Keratinocyte (primary cell): ENCODE measurements around the gene PFKFB3. TPM values are rescaled to one million over a fixed set of nuclear protein-coding genes. Genes with fewer than 3 reads are reported as not detected.

Experiments
- DNase-seq: peaks from one replicate; pipeline ENCODE4 v3.0.0-alpha.2; 2011; ENCODE audit warnings: low read depth, missing footprints, low spot score
- FAIRE-seq: peaks from 2 replicates; lab custom pipeline; 2011; peaks lifted over from hg19 to GRCh38; lab: Jason Lieb, UNC
- H2AFZ ChIP-seq: 2 replicates; pipeline ENCODE4 v1.6.0; 2012; ENCODE audit warnings: low read length, control low read depth, inconsistent platforms; ENCODE audit not compliant: control insufficient read depth
- H3K27ac ChIP-seq: 2 replicates; pipeline ENCODE4 v1.5.1; 2011; ENCODE audit warnings: low read length; ENCODE audit not compliant: control insufficient read depth, insufficient read depth
- H3K27me3 ChIP-seq: 3 replicates; pipeline ENCODE4 v1.6.0; 2011; ENCODE audit warnings: low read length; ENCODE audit not compliant: control insufficient read depth, insufficient read depth; ENCODE audit errors: extremely low read depth
- H3K36me3 ChIP-seq, 2 experiments: 2 replicates in 1 of 2; 3 replicates in 1 of 2; pipeline ENCODE4 v1.5.1; 2011; ENCODE audit warnings: low read length in 2 of 2, mild to moderate bottlenecking in 1 of 2; ENCODE audit not compliant: control insufficient read depth in 2 of 2, insufficient read depth in 2 of 2; ENCODE audit errors: extremely low read depth in 1 of 2
- H3K4me1 ChIP-seq: 3 replicates; pipeline ENCODE4 v1.5.1; 2011; ENCODE audit warnings: low read length; ENCODE audit not compliant: control insufficient read depth, insufficient read depth; ENCODE audit errors: extremely low read depth
- H3K4me2 ChIP-seq: 3 replicates; pipeline ENCODE4 v1.6.0; 2011; ENCODE audit warnings: low read depth, low read length; ENCODE audit not compliant: control insufficient read depth, insufficient read depth; ENCODE audit errors: extremely low read depth
- H3K4me3 ChIP-seq, 3 experiments: fragments of 200-600 bp in 1 of 3; sonication (generic) in 1 of 3; 2 replicates in 2 of 3; 3 replicates in 1 of 3; pipeline ENCODE4 v1.5.1; 2011 to 2016; ENCODE audit warnings: low read length in 3 of 3, mild to moderate bottlenecking in 3 of 3, control low read depth in 2 of 3, inconsistent platforms in 1 of 3, low read depth in 1 of 3, mixed read lengths in 1 of 3, mixed run types in 1 of 3, moderate library complexity in 1 of 3; ENCODE audit not compliant: control insufficient read depth in 2 of 3, insufficient read depth in 2 of 3; ENCODE audit errors: extremely low read depth in 1 of 3
- H3K79me2 ChIP-seq: 2 replicates; pipeline ENCODE4 v1.6.0; 2012; ENCODE audit warnings: low read length; ENCODE audit not compliant: control insufficient read depth, insufficient read depth
- H3K9ac ChIP-seq: 3 replicates; pipeline ENCODE4 v1.6.0; 2011; ENCODE audit warnings: low read length; ENCODE audit not compliant: control insufficient read depth, insufficient read depth; ENCODE audit errors: extremely low read depth
- H3K9me1 ChIP-seq: 3 replicates; pipeline ENCODE4 v1.6.0; 2011; ENCODE audit warnings: low read length; ENCODE audit not compliant: control insufficient read depth, insufficient read depth; ENCODE audit errors: extremely low read depth
- H3K9me3 ChIP-seq: 2 replicates; pipeline ENCODE4 v1.5.1; 2012; ENCODE audit warnings: low read depth, low read length; ENCODE audit not compliant: control insufficient read depth
- H4K20me1 ChIP-seq: 3 replicates; pipeline ENCODE4 v1.6.0; 2011; ENCODE audit warnings: low read length; ENCODE audit not compliant: control insufficient read depth, insufficient read depth; ENCODE audit errors: extremely low read depth
- CTCF ChIP-seq, 3 experiments: IDR thresholded peaks in 1 of 3; conservative IDR thresholded peaks in 1 of 3; optimal IDR thresholded peaks in 1 of 3; 2 replicates in 2 of 3; 3 replicates in 1 of 3; pipeline versions ENCODE3 to v1.5.1; 2011; ENCODE audit warnings: low read length in 3 of 3, mild to moderate bottlenecking in 3 of 3, moderate library complexity in 2 of 3, control low read depth in 1 of 3, inconsistent platforms in 1 of 3; ENCODE audit not compliant: insufficient read depth in 2 of 3; ENCODE audit errors: extremely low read depth in 1 of 3
- EZH2 ChIP-seq: IDR thresholded peaks from one replicate; pipeline ENCODE4 v1.6.1; 2012; ENCODE audit warnings: inconsistent platforms, mild to moderate bottlenecking, low read length, moderate library complexity
- dilution Hi-C: fragments of 300-500 bp; cut with MboI; formaldehyde crosslinking; loops from one replicate; pipeline ENCODE4 v1.7.0; 2020; ENCODE audit warnings: low sequenced_read_pairs; ENCODE audit not compliant: extremely low pct_ligation_motif_present
- polyA plus RNA-seq, 5 experiments: library from polyadenylated mRNA; depleted of rRNA in 3 of 5; stranded (reverse) in 3 of 5; stranded (forward) in 1 of 5; unstranded in 1 of 5; fragments of >200 nt; gene quantifications; 1 replicate in 1 of 5; 2 replicates in 3 of 5; 3 replicates in 1 of 5; pipeline versions ENCODE4 v1.2.1 to v1.2.3, GENCODE V29; 2011 to 2012; ENCODE audit warnings: missing spikeins in 2 of 5, low read depth in 1 of 5, low replicate concordance in 1 of 5

PFKFB3 gene
- polyA plus RNA-seq, 1 donor (not counting 4 experiments of a cell fraction or from before 2014, with no cell fraction given) = 18.6 TPM

GRCh38 chr10:6198171-6198570 is 4.6 kb upstream of the PFKFB3 start:
- dilution Hi-C loops = no loop called here
- Histone ChIP-seq H3K9me1 (no peaks in the 10 kb centered on the region), H3K27ac (no peak overlapping the region), H3K9me3 (no peaks in the 10 kb centered on the region), H3K27me3 (peaks cover 6% of the 10 kb centered on the region), H2AFZ (no peak overlapping the region), H3K36me3 (no peaks in the 10 kb centered on the region), H3K4me1 (peaks cover 13% of the 10 kb centered on the region), H3K79me2 (no peaks in the 10 kb centered on the region), H4K20me1 (peaks cover 6% of the 10 kb centered on the region), H3K4me3 (no peak overlapping the region), H3K9ac (no peak overlapping the region), H3K4me2 (no peak overlapping the region)
- no peak for DNase-seq
- no peak for FAIRE-seq
- no peak for TF ChIP-seq EZH2
- TF ChIP-seq CTCF (optimal IDR thresholded peaks at IDR 0.05 in 1 of 3, IDR thresholded peaks at IDR 0.05 in 1 of 3, conservative IDR thresholded peaks at IDR 0.05 in 1 of 3; ENCODE audit: extremely low read depth in 1 of 3, insufficient read depth in 2 of 3, low read length in 3 of 3) = no peak

- H3K9ac ChIP-seq = no peak overlapping the region
- no peak overlapping the region for H3K27ac ChIP-seq
- FAIRE-seq = no peak
- H3K79me2 ChIP-seq = no peaks in the 10 kb centered on the region
- H3K27me3 ChIP-seq = peaks cover 6% of the 10 kb centered on the region
- H3K4me3 ChIP-seq = no peak overlapping the region
- H4K20me1 ChIP-seq = peaks cover 4% of the 10 kb centered on the region
- dilution Hi-C loops = no loop called here
- TF ChIP-seq EZH2 (no peak), CTCF (optimal IDR thresholded peaks at IDR 0.05 in 1 of 3, IDR thresholded peaks at IDR 0.05 in 1 of 3, conservative IDR thresholded peaks at IDR 0.05 in 1 of 3; ENCODE audit: extremely low read depth in 1 of 3, insufficient read depth in 2 of 3, low read length in 3 of 3) (no peak)
- no peak overlapping the region for H3K4me2 ChIP-seq
- peaks cover 13% of the 10 kb centered on the region for H3K4me1 ChIP-seq
- no peaks in the 10 kb centered on the region for H3K9me3 ChIP-seq
- H3K36me3 ChIP-seq = no peaks in the 10 kb centered on the region
- no peak for DNase-seq
- H2AFZ ChIP-seq = no peak overlapping the region
- no peaks in the 10 kb centered on the region for H3K9me1 ChIP-seq
These were observed 3.5 kb upstream of the PFKFB3 start for GRCh38 chr10:6199131-6199733.
